ENCODE measurements around the gene WBP2NL. TPM values are rescaled to one million over a fixed set of nuclear protein-coding genes. Genes with fewer than 3 reads are reported as not detected.

WBP2NL gene
- polyA plus RNA-seq, 2 of the 4 experiments (the other 2 are of a cell fraction): 0.10 to 0.14 TPM

GRCh38 chr22:41992496-41992895 is 6.1 kb upstream of the WBP2NL start:
- WGBS (ENCODE audit: missing lambda C conversion rate): 55% methylated on average over 5 of the region's 5 CpGs
- H3K4me2 ChIP-seq: no peak overlapping the region
- H3K9me3 ChIP-seq: no peaks in the 10 kb centered on the region
- CTCF ChIA-PET: no interaction called here
- no peaks in the 10 kb centered on the region for H3K4me1 ChIP-seq
- FAIRE-seq (no peak), DNase-seq (ENCODE audit: low read depth in 1 of 2, low spot score in 1 of 2) (no peak), ATAC-seq (no peak)
- TF ChIP-seq KDM1A (IDR thresholded peaks at IDR 0.05; ENCODE audit: low read depth) (no peak), HOXB13 (CRISPR knock-in tag; IDR thresholded peaks at IDR 0.05; ENCODE audit: low read depth) (no peak), ATOH8 (CRISPR knock-in tag; IDR thresholded peaks at IDR 0.05; ENCODE audit: low read depth) (no peak), NR3C1 (IDR thresholded peaks at IDR 0.05) (no peak), POLR2AphosphoS2 (conservative IDR thresholded peaks at IDR 0.05; ENCODE audit: low read length) (no peak), BCL3 (IDR thresholded peaks at IDR 0.05) (no peak), NPAS2 (CRISPR knock-in tag; IDR thresholded peaks at IDR 0.05; ENCODE audit: borderline replicate concordance) (no peak), MAFK (IDR thresholded peaks at IDR 0.05; ENCODE audit: partially characterized antibody) (no peak), FOSB (CRISPR knock-in tag; IDR thresholded peaks at IDR 0.05) (no peak), RAD21 (conservative IDR thresholded peaks at IDR 0.05 in 1 of 2, IDR thresholded peaks at IDR 0.05 in 1 of 2) (no peak), KDM5A (IDR thresholded peaks at IDR 0.05) (no peak), JUNB (IDR thresholded peaks at IDR 0.05) (no peak), HEYL (CRISPR knock-in tag; IDR thresholded peaks at IDR 0.05) (no peak), ELK1 (IDR thresholded peaks at IDR 0.05; ENCODE audit: low read depth, low read length) (no peak), TP53 (CRISPR knock-in tag; IDR thresholded peaks at IDR 0.05) (no peak), JUN (IDR thresholded peaks at IDR 0.05) (no peak)
- no peak overlapping the region for H3K4me3 ChIP-seq
- POLR2A ChIA-PET: no interaction called here
- H3K27ac ChIP-seq: no peak overlapping the region

- Histone ChIP-seq H3K27ac (no peak overlapping the region), H3K4me3 (no peak overlapping the region), H3K9me3 (peaks cover 12% of the 10 kb centered on the region), H3K4me1 (peaks cover 3% of the 10 kb centered on the region; the same call in 1 of the 3 replicates), H3K4me2 (no peak overlapping the region)
- CTCF ChIA-PET: no interaction called here
- 34% methylated on average over 3 of the region's 3 CpGs for WGBS (ENCODE audit: missing lambda C conversion rate)
- FAIRE-seq (no peak), ATAC-seq (no peak), DNase-seq (ENCODE audit: low read depth in 1 of 2, low spot score in 1 of 2) (no peak)
- TF ChIP-seq FOXS1 (CRISPR knock-in tag; IDR thresholded peaks at IDR 0.05): no peak
- no peak for TF ChIP-seq HOXA7 (CRISPR knock-in tag; IDR thresholded peaks at IDR 0.05)
- no peak for TF ChIP-seq CHD2 (IDR thresholded peaks at IDR 0.05; ENCODE audit: low read length, partially characterized antibody)
- no peak for TF ChIP-seq ZSCAN20 (CRISPR knock-in tag; IDR thresholded peaks at IDR 0.05)
- TF ChIP-seq JUN (IDR thresholded peaks at IDR 0.05): no peak
- no peak for TF ChIP-seq ATOH8 (CRISPR knock-in tag; IDR thresholded peaks at IDR 0.05; ENCODE audit: low read depth)
- POLR2A ChIA-PET: no interaction called here
Measured at GRCh38 chr22:41995211-41995610, 3.4 kb upstream of the WBP2NL start.

GRCh38 chr22:41996826-41997225 is 1.8 kb upstream of the WBP2NL start:
- ChIA-PET CTCF (no interaction called here), POLR2A (no interaction called here)
- DNase-seq (ENCODE audit: low read depth in 1 of 2, low spot score in 1 of 2) (no peak), ATAC-seq (no peak), FAIRE-seq (no peak)
- 78% methylated on average over 5 of the region's 5 CpGs for WGBS (ENCODE audit: missing lambda C conversion rate)
- Histone ChIP-seq H3K4me3 (no peak overlapping the region), H3K27ac (no peak overlapping the region), H3K4me2 (no peak overlapping the region), H3K9me3 (peaks cover 12% of the 10 kb centered on the region), H3K4me1 (peaks cover 3% of the 10 kb centered on the region; the same call in 1 of the 3 replicates)
- no peak for TF ChIP-seq CBX2 (IDR thresholded peaks at IDR 0.05; ENCODE audit: borderline replicate concordance, low read depth)
- no peak for TF ChIP-seq POLR2A (IDR thresholded peaks at IDR 0.05; ENCODE audit: low read length)

Measured in A549 (cell line).